DOHH2 (cell line): ENCODE results near the gene CDH12.

Source experiments
- H3F3A ChIP-seq: fragments of 200-600 bp; sonication (generic), shearing (Covaris generic); 2 replicates; pipeline ENCODE4 v1.6.0; 2016; ENCODE audit warnings: antibody characterized with exemption, mild to moderate bottlenecking; ENCODE audit not compliant: control insufficient read depth, insufficient read depth
- H3K27ac ChIP-seq: fragments of 200-600 bp; sonication (generic); 2 replicates; pipeline ENCODE4 v1.5.1; 2014; ENCODE audit warnings: low read depth, mild to moderate bottlenecking, low read length, moderate library complexity
- H3K27me3 ChIP-seq: fragments of 200-600 bp; sonication (generic); 2 replicates; pipeline ENCODE4 v1.6.1; 2014; ENCODE audit warnings: mild to moderate bottlenecking, low read length, mixed read lengths; ENCODE audit not compliant: control insufficient read depth
- H3K36me3 ChIP-seq: fragments of 200-600 bp; sonication (generic); 2 replicates; pipeline ENCODE4 v1.6.1; 2014; ENCODE audit warnings: mild to moderate bottlenecking, low read length, moderate library complexity, mixed read lengths; ENCODE audit not compliant: control insufficient read depth
- H3K4me1 ChIP-seq: fragments of 200-600 bp; sonication (generic); 2 replicates; pipeline ENCODE4 v1.6.1; 2014; ENCODE audit warnings: mild to moderate bottlenecking, low read length, mixed read lengths; ENCODE audit not compliant: control insufficient read depth
- H3K4me2 ChIP-seq: fragments of 200-600 bp; sonication (generic); 2 replicates; pipeline ENCODE4 v1.6.0; 2014; ENCODE audit warnings: mild to moderate bottlenecking, low read length, moderate library complexity
- H3K4me3 ChIP-seq: fragments of 200-600 bp; sonication (generic); 2 replicates; pipeline ENCODE4 v1.5.1; 2014; ENCODE audit warnings: mild to moderate bottlenecking, low read length, mixed read lengths
- H3K79me2 ChIP-seq: fragments of 200-600 bp; sonication (generic); 2 replicates; pipeline ENCODE4 v1.6.1; 2014; ENCODE audit warnings: mild to moderate bottlenecking, low read length, mixed read lengths; ENCODE audit not compliant: control insufficient read depth
- H3K9me2 ChIP-seq: fragments of 200-600 bp; sonication (generic); replicated peaks from 2 replicates; pipeline ENCODE4 v1.6.1; 2014; ENCODE audit warnings: mild to moderate bottlenecking, low read length, mixed read lengths; ENCODE audit not compliant: control insufficient read depth
- H3K9me3 ChIP-seq: fragments of 200-600 bp; sonication (generic); 2 replicates; pipeline ENCODE4 v1.6.1; 2014; ENCODE audit warnings: antibody characterized with exemption, low read length, mixed read lengths; ENCODE audit not compliant: control insufficient read depth, insufficient read depth
- H4K20me1 ChIP-seq: fragments of 200-600 bp; sonication (generic); 2 replicates; pipeline ENCODE4 v1.6.0; 2014; ENCODE audit warnings: low read depth, mild to moderate bottlenecking, antibody characterized with exemption, low read length, moderate library complexity; ENCODE audit not compliant: control insufficient read depth, insufficient read depth
- EZH2phosphoT487 ChIP-seq: fragments of 200-600 bp; sonication (generic); IDR thresholded peaks from 2 replicates; pipeline ENCODE4 v1.6.1; 2017; ENCODE audit warnings: borderline replicate concordance, mild to moderate bottlenecking, antibody characterized with exemption, low read length, moderate library complexity, mixed read lengths
- TF ChIP-seq, protein P1 (sequence below): fragments of 200-600 bp; sonication (generic); IDR thresholded peaks from one replicate; pipeline ENCODE4 v1.5.1; 2014; ENCODE audit warnings: antibody characterized with exemption, mild to moderate bottlenecking, low read depth, low read length; ENCODE audit not compliant: poor library complexity, severe bottlenecking

Gene CDH12

DNA sequence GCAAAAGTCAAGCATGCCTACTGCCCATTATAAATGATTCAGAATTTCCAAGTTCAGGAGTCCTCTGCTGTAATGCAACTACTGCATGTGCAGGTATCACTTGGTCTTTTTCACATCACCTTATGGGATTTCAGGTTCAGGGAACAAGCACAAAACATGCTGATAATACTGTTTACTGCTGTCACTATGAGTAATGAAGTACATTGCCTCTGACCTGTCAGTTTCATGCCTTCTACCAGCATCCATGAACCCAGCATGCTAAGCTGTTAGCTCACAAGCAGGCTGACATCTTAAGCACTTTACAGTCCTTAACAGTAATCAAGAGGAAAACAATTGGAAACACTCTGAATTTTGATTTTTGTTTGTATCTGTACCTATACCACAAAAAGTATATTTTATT lies 743.8 kb downstream of the CDH12 start:
- Histone ChIP-seq H4K20me1 (no peaks in the 10 kb centered on the region), H3F3A (no peaks in the 10 kb centered on the region), H3K27me3 (no peaks in the 10 kb centered on the region), H3K27ac (no peak overlapping the region), H3K79me2 (no peaks in the 10 kb centered on the region), H3K36me3 (no peaks in the 10 kb centered on the region), H3K9me2 (no peaks in the 10 kb centered on the region), H3K4me2 (no peak overlapping the region), H3K4me1 (no peaks in the 10 kb centered on the region), H3K4me3 (no peak overlapping the region), H3K9me3 (no peaks in the 10 kb centered on the region)
- no peak for TF ChIP-seq EZH2phosphoT487
- TF ChIP-seq, protein P1, sequence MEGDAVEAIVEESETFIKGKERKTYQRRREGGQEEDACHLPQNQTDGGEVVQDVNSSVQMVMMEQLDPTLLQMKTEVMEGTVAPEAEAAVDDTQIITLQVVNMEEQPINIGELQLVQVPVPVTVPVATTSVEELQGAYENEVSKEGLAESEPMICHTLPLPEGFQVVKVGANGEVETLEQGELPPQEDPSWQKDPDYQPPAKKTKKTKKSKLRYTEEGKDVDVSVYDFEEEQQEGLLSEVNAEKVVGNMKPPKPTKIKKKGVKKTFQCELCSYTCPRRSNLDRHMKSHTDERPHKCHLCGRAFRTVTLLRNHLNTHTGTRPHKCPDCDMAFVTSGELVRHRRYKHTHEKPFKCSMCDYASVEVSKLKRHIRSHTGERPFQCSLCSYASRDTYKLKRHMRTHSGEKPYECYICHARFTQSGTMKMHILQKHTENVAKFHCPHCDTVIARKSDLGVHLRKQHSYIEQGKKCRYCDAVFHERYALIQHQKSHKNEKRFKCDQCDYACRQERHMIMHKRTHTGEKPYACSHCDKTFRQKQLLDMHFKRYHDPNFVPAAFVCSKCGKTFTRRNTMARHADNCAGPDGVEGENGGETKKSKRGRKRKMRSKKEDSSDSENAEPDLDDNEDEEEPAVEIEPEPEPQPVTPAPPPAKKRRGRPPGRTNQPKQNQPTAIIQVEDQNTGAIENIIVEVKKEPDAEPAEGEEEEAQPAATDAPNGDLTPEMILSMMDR: no peak

GRCh38 chr5:22108545-22108944 lies 744.6 kb downstream of the CDH12 start:
- no peaks in the 10 kb centered on the region for H4K20me1 ChIP-seq
- H3K9me3 ChIP-seq: no peaks in the 10 kb centered on the region
- no peak overlapping the region for H3K4me2 ChIP-seq
- no peaks in the 10 kb centered on the region for H3K36me3 ChIP-seq
- no peak overlapping the region for H3K4me3 ChIP-seq
- no peaks in the 10 kb centered on the region for H3F3A ChIP-seq
- no peak overlapping the region for H3K27ac ChIP-seq
- no peaks in the 10 kb centered on the region for H3K4me1 ChIP-seq
- no peak for TF ChIP-seq EZH2phosphoT487
- TF ChIP-seq, protein P1: no peak
- no peaks in the 10 kb centered on the region for H3K9me2 ChIP-seq
- no peaks in the 10 kb centered on the region for H3K79me2 ChIP-seq
- H3K27me3 ChIP-seq: no peaks in the 10 kb centered on the region

DNA sequence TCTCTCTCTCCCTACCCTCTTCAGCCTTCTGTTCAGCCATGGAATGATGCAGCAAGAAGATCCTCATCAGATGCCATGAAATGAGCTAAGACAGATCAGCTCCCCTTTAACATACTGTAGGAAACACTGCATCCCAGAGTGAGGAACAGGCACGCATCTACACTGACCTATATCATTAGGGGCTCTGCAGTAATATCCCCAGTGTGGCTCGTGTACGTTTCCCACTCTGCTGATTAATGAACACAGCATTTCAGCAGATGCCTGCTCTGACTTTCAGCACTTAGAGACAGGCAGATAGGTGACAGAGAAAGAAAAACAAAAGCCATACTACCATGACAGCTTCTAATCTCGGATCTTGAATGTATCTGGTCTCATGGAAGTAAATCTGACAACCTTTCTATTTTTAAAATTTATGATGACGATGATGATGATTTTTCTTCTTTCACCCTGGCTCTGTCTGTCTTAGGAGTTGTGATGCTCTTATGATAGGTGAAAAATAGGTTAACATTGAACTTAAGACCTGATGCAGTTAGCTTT lies 750.3 kb downstream of the CDH12 start:
- Histone ChIP-seq H3K79me2 (no peaks in the 10 kb centered on the region), H3K9me2 (no peaks in the 10 kb centered on the region), H3K4me1 (no peaks in the 10 kb centered on the region), H3K27me3 (no peaks in the 10 kb centered on the region), H3K9me3 (no peaks in the 10 kb centered on the region), H3K36me3 (no peaks in the 10 kb centered on the region), H3K4me3 (no peak overlapping the region), H4K20me1 (no peaks in the 10 kb centered on the region), H3F3A (no peaks in the 10 kb centered on the region), H3K27ac (no peak overlapping the region), H3K4me2 (no peak overlapping the region)
- TF ChIP-seq EZH2phosphoT487: no peak
- TF ChIP-seq, protein P1: no peak
